ENCODE results near the gene PTPN13.

GRCh38 chr4:86741846-86742245 is 147.7 kb downstream of the PTPN13 start:
- TF ChIP-seq, protein P1, sequence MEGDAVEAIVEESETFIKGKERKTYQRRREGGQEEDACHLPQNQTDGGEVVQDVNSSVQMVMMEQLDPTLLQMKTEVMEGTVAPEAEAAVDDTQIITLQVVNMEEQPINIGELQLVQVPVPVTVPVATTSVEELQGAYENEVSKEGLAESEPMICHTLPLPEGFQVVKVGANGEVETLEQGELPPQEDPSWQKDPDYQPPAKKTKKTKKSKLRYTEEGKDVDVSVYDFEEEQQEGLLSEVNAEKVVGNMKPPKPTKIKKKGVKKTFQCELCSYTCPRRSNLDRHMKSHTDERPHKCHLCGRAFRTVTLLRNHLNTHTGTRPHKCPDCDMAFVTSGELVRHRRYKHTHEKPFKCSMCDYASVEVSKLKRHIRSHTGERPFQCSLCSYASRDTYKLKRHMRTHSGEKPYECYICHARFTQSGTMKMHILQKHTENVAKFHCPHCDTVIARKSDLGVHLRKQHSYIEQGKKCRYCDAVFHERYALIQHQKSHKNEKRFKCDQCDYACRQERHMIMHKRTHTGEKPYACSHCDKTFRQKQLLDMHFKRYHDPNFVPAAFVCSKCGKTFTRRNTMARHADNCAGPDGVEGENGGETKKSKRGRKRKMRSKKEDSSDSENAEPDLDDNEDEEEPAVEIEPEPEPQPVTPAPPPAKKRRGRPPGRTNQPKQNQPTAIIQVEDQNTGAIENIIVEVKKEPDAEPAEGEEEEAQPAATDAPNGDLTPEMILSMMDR (conservative IDR thresholded peaks at IDR 0.05; ENCODE audit: low read length): no peak
- TF ChIP-seq EZH2phosphoT487 (IDR thresholded peaks at IDR 0.05; ENCODE audit: borderline replicate concordance): no peak

Data from Loucy (cell line).